ENCODE measurements around the gene ATXN7L1.

Gene ATXN7L1

GRCh38 chr7:105862770-105863169, 13.6 kb downstream of the ATXN7L1 start:
- Histone ChIP-seq H3K4me2 (ENCODE audit: low read length) (no peak overlapping the region), H3K4me1 (ENCODE audit: low read length) (no peaks in the 10 kb centered on the region), H3K27ac (ENCODE audit: low read length) (no peak overlapping the region), H3K9me3 (ENCODE audit: insufficient read depth, low read length) (no peaks in the 10 kb centered on the region), H3K9ac (ENCODE audit: low read length) (no peak overlapping the region), H4K20me1 (ENCODE audit: insufficient read depth, low read length) (no peaks in the 10 kb centered on the region), H3K27me3 (ENCODE audit: low read depth, low read length) (peaks cover 20% of the 10 kb centered on the region), H2AFZ (ENCODE audit: low read depth, low read length) (no peak overlapping the region), H3K4me3 (ENCODE audit: low read length) (no peak overlapping the region), H3K36me3 (replicated peaks; ENCODE audit: low read depth, low read length) (no peaks in the 10 kb centered on the region), H3K79me2 (ENCODE audit: low read length) (no peaks in the 10 kb centered on the region)
- no peak for TF ChIP-seq CTCF (IDR thresholded peaks at IDR 0.05; ENCODE audit: low read depth, low read length)

GRCh38 chr7:105862276-105862675, 14.1 kb downstream of the ATXN7L1 start:
- Histone ChIP-seq H3K4me3 (ENCODE audit: low read length) (no peak overlapping the region), H3K9me3 (ENCODE audit: insufficient read depth, low read length) (no peaks in the 10 kb centered on the region), H3K9ac (ENCODE audit: low read length) (no peak overlapping the region), H3K4me1 (ENCODE audit: low read length) (no peaks in the 10 kb centered on the region), H4K20me1 (ENCODE audit: insufficient read depth, low read length) (no peaks in the 10 kb centered on the region), H2AFZ (ENCODE audit: low read depth, low read length) (no peak overlapping the region), H3K27ac (ENCODE audit: low read length) (no peak overlapping the region), H3K27me3 (ENCODE audit: low read depth, low read length) (peaks cover 20% of the 10 kb centered on the region), H3K4me2 (ENCODE audit: low read length) (no peak overlapping the region), H3K79me2 (ENCODE audit: low read length) (no peaks in the 10 kb centered on the region), H3K36me3 (replicated peaks; ENCODE audit: low read depth, low read length) (no peaks in the 10 kb centered on the region)
- no peak for TF ChIP-seq EZH2phosphoT487 (IDR thresholded peaks at IDR 0.05; ENCODE audit: low read depth)
- no peak for TF ChIP-seq CTCF (IDR thresholded peaks at IDR 0.05; ENCODE audit: low read depth, low read length)

GRCh38 chr7:105861224-105861623, 15.2 kb downstream of the ATXN7L1 start:
- no peak overlapping the region for H3K27ac ChIP-seq (ENCODE audit: low read length)
- no peak overlapping the region for H3K4me3 ChIP-seq (ENCODE audit: low read length)
- H3K27me3 ChIP-seq (ENCODE audit: low read depth, low read length) = peaks cover 17% of the 10 kb centered on the region
- H3K4me1 ChIP-seq (ENCODE audit: low read length) = no peaks in the 10 kb centered on the region
- no peaks in the 10 kb centered on the region for H3K9me3 ChIP-seq (ENCODE audit: insufficient read depth, low read length)
- no peaks in the 10 kb centered on the region for H3K36me3 ChIP-seq (replicated peaks; ENCODE audit: low read depth, low read length)
- H3K4me2 ChIP-seq (ENCODE audit: low read length) = no peak overlapping the region
- H2AFZ ChIP-seq (ENCODE audit: low read depth, low read length) = no peak overlapping the region
- no peak for TF ChIP-seq CTCF (IDR thresholded peaks at IDR 0.05; ENCODE audit: low read depth, low read length)
- no peak for TF ChIP-seq EZH2phosphoT487 (IDR thresholded peaks at IDR 0.05; ENCODE audit: low read depth)
- H4K20me1 ChIP-seq (ENCODE audit: insufficient read depth, low read length) = no peaks in the 10 kb centered on the region
- H3K79me2 ChIP-seq (ENCODE audit: low read length) = no peaks in the 10 kb centered on the region
- no peak overlapping the region for H3K9ac ChIP-seq (ENCODE audit: low read length)

GRCh38 chr7:105860793-105861192, 15.6 kb downstream of the ATXN7L1 start:
- no peak for TF ChIP-seq EZH2phosphoT487 (IDR thresholded peaks at IDR 0.05; ENCODE audit: low read depth)
- TF ChIP-seq CTCF (IDR thresholded peaks at IDR 0.05; ENCODE audit: low read depth, low read length) = no peak
- Histone ChIP-seq H4K20me1 (ENCODE audit: insufficient read depth, low read length) (no peaks in the 10 kb centered on the region), H3K36me3 (replicated peaks; ENCODE audit: low read depth, low read length) (no peaks in the 10 kb centered on the region), H3K4me1 (ENCODE audit: low read length) (no peaks in the 10 kb centered on the region), H3K9me3 (ENCODE audit: insufficient read depth, low read length) (no peaks in the 10 kb centered on the region), H3K4me2 (ENCODE audit: low read length) (no peak overlapping the region), H3K9ac (ENCODE audit: low read length) (no peak overlapping the region), H3K79me2 (ENCODE audit: low read length) (no peaks in the 10 kb centered on the region), H3K4me3 (ENCODE audit: low read length) (no peak overlapping the region), H3K27me3 (ENCODE audit: low read depth, low read length) (peaks cover 13% of the 10 kb centered on the region), H3K27ac (ENCODE audit: low read length) (no peak overlapping the region), H2AFZ (ENCODE audit: low read depth, low read length) (no peak overlapping the region)

All from OCI-LY3 (cell line).